GM18511 (cell line): Measurements from ENCODE around the gene MAB21L4.
"Not testable (repeated sequence)": the region's sequence is repeated elsewhere in the genome, so short reads cannot be mapped to it uniquely, and the experiment has no call there.

ENCODE experiments used
- ATAC-seq: cut with Tn5 transposase; IDR thresholded peaks from one replicate; pipeline ENCODE4 v1.9.1; 2021; ENCODE audit warnings: mild to moderate bottlenecking, moderate library complexity; ENCODE audit not compliant: unreplicated experiment

The MAB21L4 gene

DNA sequence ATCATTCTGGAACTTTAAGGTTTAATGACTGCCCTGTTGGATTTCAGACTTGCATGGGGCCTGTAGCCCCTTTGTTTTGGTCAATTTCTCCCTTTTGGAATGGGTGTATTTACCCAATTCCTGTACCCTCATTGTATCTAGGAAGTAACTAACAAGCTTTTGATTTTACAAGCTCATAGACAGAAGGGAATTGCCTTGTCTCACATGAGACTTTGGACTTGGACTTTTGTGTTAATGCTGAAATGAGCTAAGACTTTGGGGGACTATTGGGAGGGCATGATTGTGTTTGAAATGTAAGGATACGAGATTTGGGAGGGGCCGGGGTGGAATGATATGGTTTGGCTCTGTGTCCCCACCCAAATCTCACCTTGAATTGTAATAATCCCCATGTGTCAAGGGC lies 49.6 kb downstream of the MAB21L4 start:
- not testable (repeated sequence) for ATAC-seq

DNA sequence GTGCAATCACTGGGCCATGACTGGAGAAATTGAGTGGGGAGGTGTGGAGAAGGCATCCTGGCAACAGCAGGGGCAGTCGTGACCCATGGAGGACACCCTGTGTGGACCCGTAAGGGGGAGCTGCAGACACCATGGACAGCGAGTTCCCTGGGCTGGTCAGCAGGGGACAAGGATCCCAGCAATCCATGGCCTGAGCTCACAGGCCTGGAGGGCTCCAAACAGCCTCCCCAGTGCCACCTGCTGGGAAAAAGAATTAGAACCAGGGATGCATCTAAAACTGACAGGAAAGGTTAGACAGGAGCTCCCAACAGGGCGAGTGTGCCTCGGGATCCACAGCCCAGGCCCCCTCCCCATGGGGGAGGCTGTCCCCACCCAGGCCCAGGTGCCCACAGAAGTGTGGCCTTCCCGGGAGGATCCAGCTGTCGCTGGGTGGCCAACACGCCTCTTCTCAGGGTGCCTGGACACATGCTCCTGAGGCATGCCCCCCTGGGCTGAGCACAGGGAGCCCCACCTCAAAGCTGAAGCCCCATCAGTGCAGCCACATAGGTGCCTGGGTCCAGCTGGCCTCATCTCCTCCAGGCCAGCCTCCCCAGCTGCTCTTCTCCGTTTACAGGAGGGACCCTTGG lies 55.4 kb downstream of the MAB21L4 start:
- ATAC-seq, result no peak

GRCh38 chr2:240839152-240840143 lies 56.5 kb downstream of the MAB21L4 start:
- no peak for ATAC-seq

DNA sequence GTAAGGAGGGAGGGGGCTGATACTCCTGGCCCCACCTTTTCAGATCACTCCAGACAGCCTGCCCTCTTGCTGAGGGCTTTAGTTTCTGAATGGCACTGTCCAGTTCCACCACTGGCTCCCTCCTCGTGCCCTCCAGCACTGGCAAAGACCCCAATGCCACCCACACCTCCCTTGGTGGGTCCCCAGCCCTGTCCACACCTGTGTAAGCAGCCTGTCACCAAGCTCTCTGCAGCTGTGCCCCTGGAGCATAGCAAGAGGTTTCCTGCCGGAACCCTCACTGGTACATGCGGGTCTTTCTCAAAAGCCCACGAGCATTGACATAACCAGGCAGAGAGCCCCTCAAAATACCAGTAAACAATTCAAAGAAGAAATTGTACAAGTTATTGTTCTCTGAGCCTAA lies 58.3 kb downstream of the MAB21L4 start:
- no peak for ATAC-seq

- no peak for ATAC-seq
These were observed 59.0 kb downstream of the MAB21L4 start for GRCh38 chr2:240836781-240837467.
